Activated CD4-positive, alpha-beta T cell treated with anti-CD3 and anti-CD28 coated beads, Interleukin-2, amount 50 U/mL, for 16 hours (primary cell): Measurements from ENCODE around the gene SLC16A7.

Experiments used
- DNase-seq: peaks from one replicate; pipeline ENCODE4 v3.0.0-alpha.2; 2020

SLC16A7 gene

GRCh38 chr12:59624732-59625460 lies 29.1 kb downstream of the SLC16A7 start:
- DNase-seq, result no peak

- DNase-seq, result peak; percentile 18
These were observed 30.6 kb downstream of the SLC16A7 start for GRCh38 chr12:59626382-59626781.

GRCh38 chr12:59627582-59627981 lies 31.8 kb downstream of the SLC16A7 start:
- DNase-seq, result no peak

GRCh38 chr12:59629890-59630289 lies 34.1 kb downstream of the SLC16A7 start:
- no peak for DNase-seq

- DNase-seq, result no peak
These were observed 36.6 kb downstream of the SLC16A7 start for GRCh38 chr12:59632408-59632807.

GRCh38 chr12:59634254-59634653 lies 38.4 kb downstream of the SLC16A7 start:
- DNase-seq, result no peak

GRCh38 chr12:59636945-59637691 lies 41.3 kb downstream of the SLC16A7 start:
- DNase-seq, result no peak

GRCh38 chr12:59637692-59638070 lies 41.9 kb downstream of the SLC16A7 start:
- no peak for DNase-seq

- no peak for DNase-seq
These were observed 47.7 kb downstream of the SLC16A7 start for GRCh38 chr12:59643550-59643949.

GRCh38 chr12:59645242-59645641 lies 49.4 kb downstream of the SLC16A7 start:
- DNase-seq, result no peak

- no peak for DNase-seq
These were observed 50.8 kb downstream of the SLC16A7 start for GRCh38 chr12:59646636-59647035.

- no peak for DNase-seq
These were observed 53.4 kb downstream of the SLC16A7 start for GRCh38 chr12:59649203-59649602.

GRCh38 chr12:59650588-59651228 lies 54.9 kb downstream of the SLC16A7 start:
- no peak for DNase-seq

GRCh38 chr12:59651229-59651920 lies 55.5 kb downstream of the SLC16A7 start:
- no peak for DNase-seq

GRCh38 chr12:59652130-59652529 lies 56.3 kb downstream of the SLC16A7 start:
- no peak for DNase-seq

GRCh38 chr12:59654061-59654460 lies 58.2 kb downstream of the SLC16A7 start:
- no peak for DNase-seq

- DNase-seq, result no peak
These were observed 61.4 kb downstream of the SLC16A7 start for GRCh38 chr12:59657266-59657665.

- no peak for DNase-seq
These were observed 61.9 kb downstream of the SLC16A7 start for GRCh38 chr12:59657711-59658110.

- no peak for DNase-seq
These were observed 64.3 kb downstream of the SLC16A7 start for GRCh38 chr12:59660148-59660547.

- DNase-seq, result no peak
These were observed 65.2 kb downstream of the SLC16A7 start for GRCh38 chr12:59660921-59661597.

GRCh38 chr12:59664495-59664894 lies 68.7 kb downstream of the SLC16A7 start:
- DNase-seq, result no peak

GRCh38 chr12:59665701-59666100 lies 69.9 kb downstream of the SLC16A7 start:
- DNase-seq, result no peak

- DNase-seq, result no peak
These were observed 72.8 kb downstream of the SLC16A7 start for GRCh38 chr12:59668674-59669073.
